ENCODE results near the gene NFKBIL1. TPM values are rescaled to one million over a fixed set of nuclear protein-coding genes. Genes with fewer than 3 reads are reported as not detected.

The NFKBIL1 gene
- total RNA-seq, 1 donor: 20.0 TPM

DNA sequence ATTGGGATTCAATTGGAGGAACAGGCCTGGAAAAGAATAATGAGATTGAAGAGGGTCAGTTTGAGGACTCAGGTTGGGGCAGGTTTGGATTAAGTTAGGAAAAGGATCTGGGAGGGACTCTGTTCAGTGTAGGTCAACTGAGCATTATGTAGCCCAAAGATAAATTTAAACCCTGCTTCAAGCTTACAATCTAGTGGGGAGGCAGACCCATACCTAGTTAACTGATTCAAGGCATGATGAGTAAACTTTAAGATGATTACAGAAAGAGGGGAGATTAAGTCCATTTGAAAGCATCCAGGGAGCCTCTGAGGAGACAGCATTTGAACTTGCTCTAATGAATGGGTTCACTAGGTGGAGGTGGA lies 13.3 kb downstream of the NFKBIL1 start:
- TF ChIP-seq, protein P1, sequence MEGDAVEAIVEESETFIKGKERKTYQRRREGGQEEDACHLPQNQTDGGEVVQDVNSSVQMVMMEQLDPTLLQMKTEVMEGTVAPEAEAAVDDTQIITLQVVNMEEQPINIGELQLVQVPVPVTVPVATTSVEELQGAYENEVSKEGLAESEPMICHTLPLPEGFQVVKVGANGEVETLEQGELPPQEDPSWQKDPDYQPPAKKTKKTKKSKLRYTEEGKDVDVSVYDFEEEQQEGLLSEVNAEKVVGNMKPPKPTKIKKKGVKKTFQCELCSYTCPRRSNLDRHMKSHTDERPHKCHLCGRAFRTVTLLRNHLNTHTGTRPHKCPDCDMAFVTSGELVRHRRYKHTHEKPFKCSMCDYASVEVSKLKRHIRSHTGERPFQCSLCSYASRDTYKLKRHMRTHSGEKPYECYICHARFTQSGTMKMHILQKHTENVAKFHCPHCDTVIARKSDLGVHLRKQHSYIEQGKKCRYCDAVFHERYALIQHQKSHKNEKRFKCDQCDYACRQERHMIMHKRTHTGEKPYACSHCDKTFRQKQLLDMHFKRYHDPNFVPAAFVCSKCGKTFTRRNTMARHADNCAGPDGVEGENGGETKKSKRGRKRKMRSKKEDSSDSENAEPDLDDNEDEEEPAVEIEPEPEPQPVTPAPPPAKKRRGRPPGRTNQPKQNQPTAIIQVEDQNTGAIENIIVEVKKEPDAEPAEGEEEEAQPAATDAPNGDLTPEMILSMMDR (IDR thresholded peaks at IDR 0.05; ENCODE audit: insufficient read depth, low read length): no peak
- no peak for DNase-seq (ENCODE audit: low read depth)
- H3K4me3 ChIP-seq (ENCODE audit: low read depth, low read length): no peak overlapping the region

DNA sequence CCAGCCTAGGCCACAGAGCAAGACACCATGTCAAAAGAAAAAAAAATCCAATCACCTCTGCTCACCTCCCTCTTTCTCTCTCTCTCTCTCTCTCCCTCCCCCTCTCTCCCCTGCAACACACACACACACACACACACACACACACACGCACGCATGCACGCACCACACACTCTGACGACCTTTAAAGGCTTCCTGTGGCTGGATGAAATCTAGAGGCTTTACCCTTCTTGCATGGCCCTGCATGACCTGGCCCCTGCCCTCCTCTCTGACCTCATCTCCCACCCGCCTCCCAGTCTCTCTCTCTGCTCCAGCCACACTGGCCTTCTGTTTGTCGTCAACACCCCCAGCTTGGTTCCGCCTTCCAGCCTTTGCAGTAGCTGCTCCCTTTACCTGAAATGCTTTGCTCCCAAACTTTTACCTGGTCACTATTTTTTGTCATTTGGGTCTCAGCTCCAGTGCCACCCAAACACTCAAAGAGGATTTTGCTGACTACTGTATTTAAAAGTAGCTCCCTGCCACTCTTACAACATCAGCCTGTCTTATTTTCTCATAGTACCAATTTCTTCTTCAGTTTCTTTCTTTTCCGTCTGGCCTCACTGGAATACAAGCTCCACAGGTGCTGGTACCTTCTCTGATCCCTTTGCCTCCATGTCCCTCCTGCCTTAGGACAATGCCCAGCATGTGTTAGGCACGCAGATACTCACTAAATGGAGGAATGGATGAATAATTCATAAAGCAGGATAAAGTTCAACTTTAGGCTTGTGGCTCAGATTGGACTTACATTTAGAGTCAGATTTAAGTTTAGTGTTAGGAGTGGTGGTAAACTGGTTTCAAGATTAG lies 20.3 kb downstream of the NFKBIL1 start:
- no peak overlapping the region for H3K4me3 ChIP-seq (ENCODE audit: low read depth, low read length)
- TF ChIP-seq, protein P1 (IDR thresholded peaks at IDR 0.05; ENCODE audit: insufficient read depth, low read length): no peak
- no peak for DNase-seq (ENCODE audit: low read depth)

DNA sequence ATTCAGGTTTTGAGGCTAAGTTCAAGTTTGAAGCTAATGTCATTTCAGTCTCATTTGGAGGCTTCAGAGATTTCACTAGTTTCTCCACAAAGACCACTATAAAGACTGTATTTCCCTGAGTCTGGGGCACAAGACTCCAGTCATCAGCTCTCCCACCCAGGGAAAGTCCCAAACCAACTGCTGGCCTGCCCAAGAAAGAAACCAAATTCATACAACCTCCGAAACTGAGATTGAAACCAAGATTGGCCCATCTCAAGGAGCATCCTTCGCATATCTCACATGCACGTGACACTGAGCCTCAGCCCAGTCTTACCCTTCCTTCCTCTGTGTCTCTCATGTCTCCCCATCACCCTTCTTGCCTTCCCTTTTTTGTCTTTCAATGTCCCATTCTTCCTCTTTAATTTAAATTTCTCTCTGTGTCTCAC lies 21.1 kb downstream of the NFKBIL1 start:
- DNase-seq (ENCODE audit: low read depth): no peak
- no peak overlapping the region for H3K4me3 ChIP-seq (ENCODE audit: low read depth, low read length)
- TF ChIP-seq, protein P1 (IDR thresholded peaks at IDR 0.05; ENCODE audit: insufficient read depth, low read length): no peak

DNA sequence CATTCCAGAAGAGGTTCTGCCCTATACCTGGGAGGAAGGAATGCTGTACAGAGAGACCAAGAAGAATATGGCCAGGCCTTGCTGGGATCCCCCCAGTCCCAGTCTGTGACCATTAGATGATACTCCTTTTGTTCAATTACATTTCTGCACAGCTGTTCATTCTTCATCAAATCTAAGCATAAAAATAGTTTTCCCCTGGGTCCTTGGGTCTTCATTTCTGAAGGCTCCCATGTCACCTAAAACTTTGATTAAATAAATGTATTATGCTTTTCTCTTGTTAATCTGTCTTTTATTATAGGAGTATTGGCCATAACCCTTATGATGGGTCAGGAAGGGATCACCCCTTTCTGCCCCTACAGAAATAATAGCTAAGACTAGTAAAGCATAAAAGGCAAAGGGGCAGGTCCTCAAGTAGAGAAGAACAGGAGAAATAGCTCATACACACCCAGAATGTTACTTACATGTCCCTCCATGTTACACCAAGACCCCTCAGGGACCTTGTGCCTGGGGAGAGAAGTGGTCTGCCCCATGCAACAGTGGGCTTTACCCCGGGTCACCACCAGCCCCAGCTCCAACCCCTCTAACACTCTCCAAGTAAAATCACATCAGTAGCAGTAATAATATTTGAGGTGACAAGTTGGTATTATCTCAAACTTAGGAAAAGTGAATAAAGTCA lies 22.6 kb downstream of the NFKBIL1 start:
- H3K4me3 ChIP-seq (ENCODE audit: low read depth, low read length): no peak overlapping the region
- TF ChIP-seq, protein P1 (IDR thresholded peaks at IDR 0.05; ENCODE audit: insufficient read depth, low read length): no peak
- no peak for DNase-seq (ENCODE audit: low read depth)

DNA sequence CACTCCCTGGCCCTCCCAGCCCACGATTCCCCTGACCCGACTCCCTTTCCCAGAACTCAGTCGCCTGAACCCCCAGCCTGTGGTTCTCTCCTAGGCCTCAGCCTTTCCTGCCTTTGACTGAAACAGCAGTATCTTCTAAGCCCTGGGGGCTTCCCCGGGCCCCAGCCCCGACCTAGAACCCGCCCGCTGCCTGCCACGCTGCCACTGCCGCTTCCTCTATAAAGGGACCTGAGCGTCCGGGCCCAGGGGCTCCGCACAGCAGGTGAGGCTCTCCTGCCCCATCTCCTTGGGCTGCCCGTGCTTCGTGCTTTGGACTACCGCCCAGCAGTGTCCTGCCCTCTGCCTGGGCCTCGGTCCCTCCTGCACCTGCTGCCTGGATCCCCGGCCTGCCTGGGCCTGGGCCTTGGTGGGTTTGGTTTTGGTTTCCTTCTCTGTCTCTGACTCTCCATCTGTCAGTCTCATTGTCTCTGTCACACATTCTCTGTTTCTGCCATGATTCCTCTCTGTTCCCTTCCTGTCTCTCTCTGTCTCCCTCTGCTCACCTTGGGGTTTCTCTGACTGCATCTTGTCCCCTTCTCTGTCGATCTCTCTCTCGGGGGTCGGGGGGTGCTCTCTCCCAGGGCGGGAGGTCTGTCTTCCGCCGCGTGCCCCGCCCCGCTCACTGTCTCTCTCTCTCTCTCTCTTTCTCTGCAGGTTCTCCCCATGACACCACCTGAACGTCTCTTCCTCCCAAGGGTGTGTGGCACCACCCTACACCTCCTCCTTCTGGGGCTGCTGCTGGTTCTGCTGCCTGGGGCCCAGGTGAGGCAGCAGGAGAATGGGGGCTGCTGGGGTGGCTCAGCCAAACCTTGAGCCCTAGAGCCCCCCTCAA lies 24.9 kb downstream of the NFKBIL1 start, which contains the start of gene LTA:
TSS of gene LTA (plus strand) at position 249 of the 871 bp plus-strand sequence. CDS start at position 703, 454 bp downstream.
- TF ChIP-seq, protein P1 (IDR thresholded peaks at IDR 0.05; ENCODE audit: insufficient read depth, low read length): no peak
- H3K4me3 ChIP-seq (ENCODE audit: low read depth, low read length): no peak within 1 kb of the TSS
- no peak for DNase-seq (ENCODE audit: low read depth)

Data from fibroblast of the aortic adventitia (primary cell).